Measurements from ENCODE around the gene NACC2. TPM values are rescaled to one million over a fixed set of nuclear protein-coding genes. Genes with fewer than 3 reads are reported as not detected.

The NACC2 gene
- total and polyA plus RNA-seq, 2 donors (not counting 1 experiment from before 2014, with no cell fraction given) = 12.3 to 18.2 TPM

DNA sequence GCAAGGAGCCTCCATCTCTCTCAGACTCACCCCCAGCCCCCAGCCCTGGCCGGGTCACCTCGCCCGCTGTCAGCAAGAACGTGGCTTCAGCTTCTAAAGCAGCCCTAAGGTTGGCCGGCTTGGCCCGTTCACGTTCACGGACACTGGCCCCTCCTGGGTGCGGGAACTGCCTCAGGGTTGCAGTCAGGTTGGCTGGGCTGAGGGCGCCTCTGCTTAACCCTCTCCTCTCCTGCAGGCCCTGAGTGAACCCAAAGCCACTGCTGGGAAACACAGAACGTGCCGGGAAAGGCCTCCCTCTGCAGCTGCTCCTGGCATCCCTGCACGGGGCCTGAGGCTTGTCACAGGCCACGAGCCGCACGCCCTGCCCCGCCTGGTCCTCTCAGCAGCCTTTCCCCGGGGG is 93.9 kb downstream of the NACC2 start:
- Histone ChIP-seq H3K36me3 (ENCODE audit: control insufficient read depth, insufficient read depth, low read length) (no peaks in the 10 kb centered on the region), H2AFZ (ENCODE audit: low read length) (no peak overlapping the region), H3K4me1 (ENCODE audit: control insufficient read depth, extremely low read depth, insufficient read depth, low read length) (peaks cover 6% of the 10 kb centered on the region), H3K27me3 (ENCODE audit: control insufficient read depth, insufficient read depth, low read length) (no peaks in the 10 kb centered on the region), H3K4me2 (ENCODE audit: extremely low read depth, insufficient read depth, low read length) (no peak overlapping the region), H3K79me2 (ENCODE audit: control insufficient read depth, insufficient read depth, low read length) (no peaks in the 10 kb centered on the region), H3K27ac (ENCODE audit: insufficient read depth, low read length) (no peak overlapping the region), H3K9me3 (ENCODE audit: control insufficient read depth, insufficient read depth, low read depth, low read length) (no peaks in the 10 kb centered on the region), H3K9ac (ENCODE audit: insufficient read depth, low read length) (no peak overlapping the region), H3K4me3 (replicated peaks in 1 of 4; ENCODE audit: control extremely low read depth in 1 of 4, insufficient read depth in 1 of 4, low read depth in 3 of 4, low read length in 4 of 4) (no peak overlapping the region), H4K20me1 (ENCODE audit: control insufficient read depth, extremely low read depth, insufficient read depth, low read length) (no peaks in the 10 kb centered on the region)
- TF ChIP-seq, protein P1, sequence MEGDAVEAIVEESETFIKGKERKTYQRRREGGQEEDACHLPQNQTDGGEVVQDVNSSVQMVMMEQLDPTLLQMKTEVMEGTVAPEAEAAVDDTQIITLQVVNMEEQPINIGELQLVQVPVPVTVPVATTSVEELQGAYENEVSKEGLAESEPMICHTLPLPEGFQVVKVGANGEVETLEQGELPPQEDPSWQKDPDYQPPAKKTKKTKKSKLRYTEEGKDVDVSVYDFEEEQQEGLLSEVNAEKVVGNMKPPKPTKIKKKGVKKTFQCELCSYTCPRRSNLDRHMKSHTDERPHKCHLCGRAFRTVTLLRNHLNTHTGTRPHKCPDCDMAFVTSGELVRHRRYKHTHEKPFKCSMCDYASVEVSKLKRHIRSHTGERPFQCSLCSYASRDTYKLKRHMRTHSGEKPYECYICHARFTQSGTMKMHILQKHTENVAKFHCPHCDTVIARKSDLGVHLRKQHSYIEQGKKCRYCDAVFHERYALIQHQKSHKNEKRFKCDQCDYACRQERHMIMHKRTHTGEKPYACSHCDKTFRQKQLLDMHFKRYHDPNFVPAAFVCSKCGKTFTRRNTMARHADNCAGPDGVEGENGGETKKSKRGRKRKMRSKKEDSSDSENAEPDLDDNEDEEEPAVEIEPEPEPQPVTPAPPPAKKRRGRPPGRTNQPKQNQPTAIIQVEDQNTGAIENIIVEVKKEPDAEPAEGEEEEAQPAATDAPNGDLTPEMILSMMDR (conservative IDR thresholded peaks at IDR 0.05 in 1 of 2, IDR thresholded peaks at IDR 0.05 in 1 of 2; ENCODE audit: low read depth in 1 of 2, low read length in 2 of 2) = no peak
- no peak for TF ChIP-seq EZH2 (IDR thresholded peaks at IDR 0.05; ENCODE audit: low read length, missing control alignments)
- no peak for DNase-seq (ENCODE audit: low read depth in 2 of 2)

GRCh38 chr9:135998410-135999071 is 96.5 kb downstream of the NACC2 start:
- Histone ChIP-seq H3K4me2 (ENCODE audit: extremely low read depth, insufficient read depth, low read length) (no peak overlapping the region), H2AFZ (ENCODE audit: low read length) (no peak overlapping the region), H3K4me1 (ENCODE audit: control insufficient read depth, extremely low read depth, insufficient read depth, low read length) (peaks cover 5% of the 10 kb centered on the region), H4K20me1 (ENCODE audit: control insufficient read depth, extremely low read depth, insufficient read depth, low read length) (no peaks in the 10 kb centered on the region), H3K27me3 (ENCODE audit: control insufficient read depth, insufficient read depth, low read length) (no peaks in the 10 kb centered on the region), H3K36me3 (ENCODE audit: control insufficient read depth, insufficient read depth, low read length) (no peaks in the 10 kb centered on the region), H3K27ac (ENCODE audit: insufficient read depth, low read length) (no peak overlapping the region), H3K79me2 (ENCODE audit: control insufficient read depth, insufficient read depth, low read length) (no peaks in the 10 kb centered on the region), H3K4me3 (replicated peaks in 1 of 4; ENCODE audit: control extremely low read depth in 1 of 4, insufficient read depth in 1 of 4, low read depth in 3 of 4, low read length in 4 of 4) (no peak overlapping the region), H3K9ac (ENCODE audit: insufficient read depth, low read length) (no peak overlapping the region), H3K9me3 (ENCODE audit: control insufficient read depth, insufficient read depth, low read depth, low read length) (no peaks in the 10 kb centered on the region)
- DNase-seq (ENCODE audit: low read depth in 2 of 2) = no peak
- TF ChIP-seq EZH2 (IDR thresholded peaks at IDR 0.05; ENCODE audit: low read length, missing control alignments) = no peak
- TF ChIP-seq, protein P1 (conservative IDR thresholded peaks at IDR 0.05 in 1 of 2, IDR thresholded peaks at IDR 0.05 in 1 of 2; ENCODE audit: low read depth in 1 of 2, low read length in 2 of 2) = no peak

GRCh38 chr9:135998016-135998380 is 97.1 kb downstream of the NACC2 start:
- peaks cover 4% of the 10 kb centered on the region for H3K4me1 ChIP-seq (ENCODE audit: control insufficient read depth, extremely low read depth, insufficient read depth, low read length)
- TF ChIP-seq, protein P1 (conservative IDR thresholded peaks at IDR 0.05 in 1 of 2, IDR thresholded peaks at IDR 0.05 in 1 of 2; ENCODE audit: low read depth in 1 of 2, low read length in 2 of 2) = no peak
- TF ChIP-seq EZH2 (IDR thresholded peaks at IDR 0.05; ENCODE audit: low read length, missing control alignments) = no peak
- no peak overlapping the region for H3K4me3 ChIP-seq (replicated peaks in 1 of 4; ENCODE audit: control extremely low read depth in 1 of 4, insufficient read depth in 1 of 4, low read depth in 3 of 4, low read length in 4 of 4)
- H3K27ac ChIP-seq (ENCODE audit: insufficient read depth, low read length) = no peak overlapping the region
- no peaks in the 10 kb centered on the region for H3K36me3 ChIP-seq (ENCODE audit: control insufficient read depth, insufficient read depth, low read length)
- no peaks in the 10 kb centered on the region for H3K79me2 ChIP-seq (ENCODE audit: control insufficient read depth, insufficient read depth, low read length)
- H2AFZ ChIP-seq (ENCODE audit: low read length) = no peak overlapping the region
- no peak overlapping the region for H3K9ac ChIP-seq (ENCODE audit: insufficient read depth, low read length)
- no peaks in the 10 kb centered on the region for H3K27me3 ChIP-seq (ENCODE audit: control insufficient read depth, insufficient read depth, low read length)
- no peak overlapping the region for H3K4me2 ChIP-seq (ENCODE audit: extremely low read depth, insufficient read depth, low read length)
- no peaks in the 10 kb centered on the region for H4K20me1 ChIP-seq (ENCODE audit: control insufficient read depth, extremely low read depth, insufficient read depth, low read length)
- H3K9me3 ChIP-seq (ENCODE audit: control insufficient read depth, insufficient read depth, low read depth, low read length) = no peaks in the 10 kb centered on the region
- DNase-seq (ENCODE audit: low read depth in 2 of 2) = no peak

Measured in fibroblast of lung (primary cell).